ENCODE results near the gene MRGPRX1.

MRGPRX1 gene

DNA sequence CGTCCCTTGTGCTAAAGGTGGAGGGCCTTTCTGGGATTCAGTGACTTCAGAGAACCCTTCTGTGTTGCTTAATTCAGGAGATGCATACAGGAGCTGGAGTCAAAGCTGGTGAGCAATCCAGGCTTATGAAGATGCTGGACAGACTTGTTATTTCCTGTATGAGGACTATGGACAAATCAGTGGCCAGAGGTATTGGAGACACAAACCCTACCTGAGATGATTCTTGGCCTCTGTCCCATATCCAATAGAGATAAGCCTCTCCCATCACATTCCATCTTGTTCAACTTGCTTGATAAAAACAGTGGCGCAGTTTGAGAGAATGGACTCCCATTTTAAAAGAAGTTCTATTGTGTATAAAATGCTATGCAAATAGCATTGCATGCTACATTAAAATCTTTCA is at the start of gene MRGPRX1:
MRGPRX1 (minus strand) TSS at position 101 of the 400 bp plus-strand sequence. CDS start 4,630 bp downstream, outside the sequence.
- no peak for DNase-seq (ENCODE audit: insufficient read length, low spot score)
- FAIRE-seq, result no peak
- TF ChIP-seq, protein P1, sequence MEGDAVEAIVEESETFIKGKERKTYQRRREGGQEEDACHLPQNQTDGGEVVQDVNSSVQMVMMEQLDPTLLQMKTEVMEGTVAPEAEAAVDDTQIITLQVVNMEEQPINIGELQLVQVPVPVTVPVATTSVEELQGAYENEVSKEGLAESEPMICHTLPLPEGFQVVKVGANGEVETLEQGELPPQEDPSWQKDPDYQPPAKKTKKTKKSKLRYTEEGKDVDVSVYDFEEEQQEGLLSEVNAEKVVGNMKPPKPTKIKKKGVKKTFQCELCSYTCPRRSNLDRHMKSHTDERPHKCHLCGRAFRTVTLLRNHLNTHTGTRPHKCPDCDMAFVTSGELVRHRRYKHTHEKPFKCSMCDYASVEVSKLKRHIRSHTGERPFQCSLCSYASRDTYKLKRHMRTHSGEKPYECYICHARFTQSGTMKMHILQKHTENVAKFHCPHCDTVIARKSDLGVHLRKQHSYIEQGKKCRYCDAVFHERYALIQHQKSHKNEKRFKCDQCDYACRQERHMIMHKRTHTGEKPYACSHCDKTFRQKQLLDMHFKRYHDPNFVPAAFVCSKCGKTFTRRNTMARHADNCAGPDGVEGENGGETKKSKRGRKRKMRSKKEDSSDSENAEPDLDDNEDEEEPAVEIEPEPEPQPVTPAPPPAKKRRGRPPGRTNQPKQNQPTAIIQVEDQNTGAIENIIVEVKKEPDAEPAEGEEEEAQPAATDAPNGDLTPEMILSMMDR (IDR thresholded peaks at IDR 0.05; ENCODE audit: insufficient read depth, missing control alignments), result no peak

DNA sequence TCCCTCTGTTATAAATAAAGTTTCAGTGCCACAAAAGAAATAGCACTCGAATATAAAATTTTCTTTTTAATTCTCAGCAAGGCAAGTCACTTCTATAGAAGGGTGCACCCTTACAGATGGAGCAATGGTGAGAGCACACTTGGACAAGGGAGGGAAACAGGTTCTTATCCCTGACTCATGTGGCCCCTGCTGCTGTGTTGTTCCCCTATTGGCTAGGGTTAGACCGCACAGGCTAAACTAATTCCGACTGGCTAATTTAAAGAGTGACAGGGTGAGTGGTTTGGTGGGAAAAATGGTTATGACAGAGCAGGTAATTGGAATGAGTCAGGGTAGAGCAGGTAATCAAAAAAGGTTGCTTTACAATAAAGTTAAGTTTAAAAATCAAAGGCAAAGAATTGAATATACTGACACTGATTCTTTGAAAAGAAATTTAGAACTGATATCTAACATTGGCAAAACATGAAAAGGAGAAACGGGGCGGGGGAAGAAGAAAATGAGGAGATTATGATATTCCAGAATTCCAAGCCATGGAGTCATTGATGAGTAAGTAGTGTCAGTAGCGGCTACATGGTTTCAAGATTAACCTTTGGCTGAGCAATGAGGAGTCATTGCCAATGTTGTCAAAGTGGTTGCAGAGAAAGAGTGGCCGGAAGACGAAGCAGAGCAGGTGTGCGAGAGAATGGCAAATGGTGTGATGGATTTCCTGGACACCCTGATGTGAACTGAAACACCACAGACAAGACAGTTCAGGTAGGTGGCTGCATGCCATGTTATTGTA is 48.4 kb upstream of the MRGPRX1 start:
- FAIRE-seq (no peak), DNase-seq (ENCODE audit: insufficient read length, low spot score) (no peak)
- TF ChIP-seq, protein P1 (IDR thresholded peaks at IDR 0.05; ENCODE audit: insufficient read depth, missing control alignments), result no peak

DNA sequence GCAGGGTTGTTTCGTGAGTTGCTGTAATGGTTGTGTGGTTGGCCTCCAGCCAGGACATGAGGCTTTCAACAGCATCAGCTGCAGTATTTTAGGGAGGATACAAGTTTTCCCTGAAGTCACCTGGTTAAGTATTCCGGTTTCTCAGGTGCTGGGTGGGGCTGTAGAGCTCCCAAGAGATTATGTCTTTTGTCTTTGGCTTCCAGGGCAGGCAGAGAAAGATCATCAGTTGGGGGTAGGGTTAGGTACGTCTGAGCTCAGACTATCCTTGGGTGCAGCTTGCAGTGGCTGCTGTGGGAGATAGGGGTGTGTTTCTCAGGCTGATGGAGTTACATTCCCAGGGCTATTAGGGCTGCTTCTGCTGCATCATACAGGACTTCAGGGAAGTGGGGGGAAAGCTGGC is 47.5 kb upstream of the MRGPRX1 start:
- DNase-seq (ENCODE audit: insufficient read length, low spot score) (no peak), FAIRE-seq (no peak)
- TF ChIP-seq, protein P1 (IDR thresholded peaks at IDR 0.05; ENCODE audit: insufficient read depth, missing control alignments), result no peak

DNA sequence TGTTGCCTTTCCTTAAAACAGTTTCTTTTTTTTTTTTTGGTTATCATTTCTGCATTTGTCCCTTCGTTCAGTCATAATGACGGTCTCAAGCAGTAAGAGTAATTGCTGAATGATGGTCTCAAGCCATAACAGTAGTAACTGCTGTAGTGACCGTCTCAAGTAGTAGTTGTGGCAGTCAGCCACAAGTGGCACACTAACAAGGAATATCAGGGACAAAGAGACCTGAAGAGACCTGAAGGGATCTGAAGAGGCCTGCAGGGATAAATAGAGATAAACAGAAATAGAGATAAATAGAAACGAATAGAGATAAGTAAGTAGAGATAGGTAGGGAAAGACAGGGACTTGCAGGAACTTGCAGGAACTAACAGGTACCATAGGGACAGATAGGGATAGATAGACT is 42.7 kb upstream of the MRGPRX1 start:
- FAIRE-seq (no peak), DNase-seq (ENCODE audit: insufficient read length, low spot score) (no peak)
- TF ChIP-seq, protein P1 (IDR thresholded peaks at IDR 0.05; ENCODE audit: insufficient read depth, missing control alignments), result no peak

DNA sequence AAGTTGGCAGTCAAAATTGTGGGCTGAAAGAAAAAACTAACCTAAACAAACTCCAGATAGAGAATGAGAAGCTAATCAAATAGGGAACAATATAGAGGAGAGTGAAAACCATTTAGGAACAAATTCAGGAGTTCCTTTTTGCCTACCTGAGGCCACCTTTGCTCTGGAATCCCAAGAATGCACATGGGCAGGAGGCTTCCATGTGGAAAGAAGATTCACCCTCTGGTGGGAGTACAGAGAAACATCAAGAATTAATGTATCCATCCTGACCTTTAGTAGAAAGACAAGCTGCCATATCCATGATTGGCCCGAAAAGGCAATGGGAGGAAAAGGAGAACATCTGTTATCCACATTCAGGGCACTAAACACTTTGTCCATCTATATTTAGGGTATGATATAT is 35.0 kb upstream of the MRGPRX1 start:
- FAIRE-seq (no peak), DNase-seq (ENCODE audit: insufficient read length, low spot score) (no peak)
- TF ChIP-seq, protein P1 (IDR thresholded peaks at IDR 0.05; ENCODE audit: insufficient read depth, missing control alignments), result no peak

DNA sequence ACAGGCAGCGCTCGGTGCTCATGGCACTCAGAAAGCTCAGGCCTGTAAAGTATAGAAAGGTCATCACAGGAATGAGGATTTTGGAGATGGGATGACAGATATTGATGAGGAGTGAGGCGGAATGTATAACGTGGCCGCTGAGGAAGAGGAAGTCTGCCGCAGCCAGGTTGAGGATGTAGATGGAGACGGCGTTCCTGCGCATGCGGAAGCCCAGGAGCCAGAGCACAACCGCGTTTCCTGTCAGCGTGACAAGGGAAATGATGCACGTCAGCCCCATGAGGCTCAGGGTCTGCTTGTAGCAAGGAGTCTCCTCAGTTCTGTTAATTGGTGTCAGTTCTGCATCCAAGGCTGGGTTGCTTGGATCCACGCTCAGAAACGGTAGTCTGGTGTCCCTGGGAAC is 33.1 kb upstream of the MRGPRX1 start:
- no peak for FAIRE-seq
- no peak for DNase-seq (ENCODE audit: insufficient read length, low spot score)
- TF ChIP-seq, protein P1 (IDR thresholded peaks at IDR 0.05; ENCODE audit: insufficient read depth, missing control alignments), result no peak

DNA sequence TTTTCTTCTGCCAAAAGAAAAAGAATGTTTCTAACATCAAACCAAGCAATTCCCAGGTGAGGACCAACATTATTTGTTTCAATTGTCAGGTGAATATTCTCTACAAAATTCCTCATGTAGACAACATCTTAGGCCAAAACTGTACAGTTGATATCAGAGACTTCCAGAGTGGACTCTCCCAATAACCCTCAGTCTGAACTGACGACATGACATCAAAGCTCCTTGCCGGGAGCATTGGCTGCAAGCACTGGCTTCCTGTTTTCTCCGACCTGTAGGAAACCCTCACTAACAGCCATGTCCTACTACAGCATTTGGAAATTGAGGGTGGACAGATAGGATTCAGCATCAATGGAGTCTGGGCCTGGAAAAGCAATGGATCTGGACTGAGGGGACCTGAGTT is 30.5 kb upstream of the MRGPRX1 start:
- TF ChIP-seq, protein P1 (IDR thresholded peaks at IDR 0.05; ENCODE audit: insufficient read depth, missing control alignments), result no peak
- no peak for FAIRE-seq
- DNase-seq (ENCODE audit: insufficient read length, low spot score), result no peak
